ENCODE measurements around the gene LGALS1.

The LGALS1 gene

GRCh38 chr22:37725551-37726240, 50.3 kb downstream of the LGALS1 start:
- no peak for DNase-seq (ENCODE audit: low read depth)

- peak; percentile 36 for DNase-seq (ENCODE audit: low read depth)
Measured at GRCh38 chr22:37726241-37726887, 50.9 kb downstream of the LGALS1 start.

- DNase-seq (ENCODE audit: low read depth): no peak
Measured at GRCh38 chr22:37728620-37729019, 53.2 kb downstream of the LGALS1 start.
